GM13977 (cell line): ENCODE results near the gene NIPBL.
"Not testable (repeated sequence)": the region's sequence is repeated elsewhere in the genome, so short reads cannot be mapped to it uniquely, and the experiment has no call there.

Experiments
- DNase-seq: peaks from one replicate; pipeline ENCODE4 v3.0.0; 2012; ENCODE audit warnings: low spot score
- in situ Hi-C: fragments of 300-500 bp; cut with MboI; formaldehyde crosslinking; loops from one replicate; pipeline ENCODE4 v1.12.0; 2022; ENCODE audit warnings: low sequenced_read_pairs, low pct_unique_long_range_greater_than_20kb, mixed read lengths, inconsistent platforms; ENCODE audit not compliant: unreplicated experiment
- TF ChIP-seq, protein P1 (sequence below): IDR thresholded peaks from 2 replicates; pipeline ENCODE4 v1.5.1; 2012; ENCODE audit warnings: mild to moderate bottlenecking, control low read depth; ENCODE audit not compliant: insufficient read depth; ENCODE audit errors: extremely low read depth, missing control alignments

The NIPBL gene

DNA sequence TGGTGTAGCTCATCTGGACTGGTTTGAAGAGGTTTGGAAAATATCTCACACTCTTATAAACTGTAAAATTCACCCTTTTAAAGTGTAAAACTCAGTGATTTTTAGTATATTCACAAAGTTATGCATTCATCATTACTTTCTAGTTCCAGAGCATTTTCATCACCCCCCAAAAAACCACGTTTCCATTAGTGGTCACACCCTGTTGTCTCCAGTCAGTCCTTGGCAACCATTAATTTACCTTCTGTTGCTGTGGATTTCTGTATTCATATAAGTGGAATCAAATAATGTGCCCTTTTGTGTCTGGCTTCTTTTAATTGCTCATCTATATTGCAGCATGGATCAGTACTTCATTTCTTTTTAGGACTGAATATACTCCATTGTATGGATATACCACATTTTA, 18.4 kb downstream of the NIPBL start:
- no peak for DNase-seq
- in situ Hi-C loops: no loop called here
- TF ChIP-seq, protein P1, sequence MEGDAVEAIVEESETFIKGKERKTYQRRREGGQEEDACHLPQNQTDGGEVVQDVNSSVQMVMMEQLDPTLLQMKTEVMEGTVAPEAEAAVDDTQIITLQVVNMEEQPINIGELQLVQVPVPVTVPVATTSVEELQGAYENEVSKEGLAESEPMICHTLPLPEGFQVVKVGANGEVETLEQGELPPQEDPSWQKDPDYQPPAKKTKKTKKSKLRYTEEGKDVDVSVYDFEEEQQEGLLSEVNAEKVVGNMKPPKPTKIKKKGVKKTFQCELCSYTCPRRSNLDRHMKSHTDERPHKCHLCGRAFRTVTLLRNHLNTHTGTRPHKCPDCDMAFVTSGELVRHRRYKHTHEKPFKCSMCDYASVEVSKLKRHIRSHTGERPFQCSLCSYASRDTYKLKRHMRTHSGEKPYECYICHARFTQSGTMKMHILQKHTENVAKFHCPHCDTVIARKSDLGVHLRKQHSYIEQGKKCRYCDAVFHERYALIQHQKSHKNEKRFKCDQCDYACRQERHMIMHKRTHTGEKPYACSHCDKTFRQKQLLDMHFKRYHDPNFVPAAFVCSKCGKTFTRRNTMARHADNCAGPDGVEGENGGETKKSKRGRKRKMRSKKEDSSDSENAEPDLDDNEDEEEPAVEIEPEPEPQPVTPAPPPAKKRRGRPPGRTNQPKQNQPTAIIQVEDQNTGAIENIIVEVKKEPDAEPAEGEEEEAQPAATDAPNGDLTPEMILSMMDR: no peak

DNA sequence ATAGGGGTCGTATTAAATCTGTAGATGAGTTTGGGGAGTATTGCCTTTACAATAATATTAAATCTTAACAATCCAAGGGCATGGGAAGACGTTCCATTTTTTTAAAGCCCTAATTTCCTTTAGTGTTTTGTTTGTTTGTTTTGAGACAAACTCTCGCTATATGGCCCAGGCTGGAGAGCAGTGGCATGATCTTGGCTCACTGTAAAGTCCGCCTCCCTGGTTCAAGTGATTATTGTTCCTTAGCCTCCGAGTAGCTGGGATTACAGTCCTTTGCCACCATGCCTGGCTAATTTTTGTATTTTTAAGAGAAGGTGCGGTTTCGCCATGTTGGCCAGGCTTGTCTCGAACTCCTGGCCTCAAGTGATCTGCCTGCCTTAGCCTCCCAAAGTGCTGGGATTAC, 19.9 kb downstream of the NIPBL start:
- TF ChIP-seq, protein P1: no peak
- DNase-seq: no peak
- in situ Hi-C loops: no loop called here

DNA sequence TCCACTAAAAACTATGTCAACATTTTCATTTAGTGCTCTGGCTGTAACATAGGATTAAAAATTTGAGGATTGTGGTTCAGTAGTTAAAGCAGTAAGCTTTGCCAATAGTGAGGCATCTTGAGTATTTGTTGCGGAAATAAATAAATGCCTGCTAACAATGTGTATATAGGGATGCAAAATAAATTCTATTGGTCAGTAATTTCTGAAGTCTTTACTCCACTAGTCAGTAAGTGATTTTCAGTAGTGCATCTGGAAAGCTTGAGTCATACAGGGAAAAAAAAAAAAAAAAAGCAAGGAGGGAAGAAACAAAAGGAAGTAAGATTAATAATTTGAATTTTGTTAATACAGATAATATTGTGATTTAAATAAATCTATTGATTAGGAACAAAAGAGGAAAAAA, 21.0 kb downstream of the NIPBL start:
- no peak for DNase-seq
- in situ Hi-C loops: no loop called here
- TF ChIP-seq, protein P1: no peak

DNA sequence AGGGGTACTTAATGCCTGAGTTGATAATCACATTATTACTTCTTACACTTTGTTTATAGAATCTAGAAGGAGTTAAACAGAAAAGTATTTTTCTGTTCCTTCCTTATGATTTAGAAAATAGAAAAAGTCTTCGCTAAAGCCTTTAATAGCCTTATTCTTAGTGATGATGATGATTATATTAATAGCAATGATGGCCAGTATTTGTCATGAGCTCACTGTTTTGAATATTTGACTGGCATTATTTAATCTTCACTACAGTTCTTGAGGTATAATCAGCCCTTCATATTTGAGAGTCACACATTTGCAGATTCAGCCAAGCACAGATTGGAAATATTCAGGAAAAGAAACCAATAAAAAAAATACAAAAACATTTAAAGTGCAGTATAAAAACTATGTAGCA, 23.3 kb downstream of the NIPBL start:
- TF ChIP-seq, protein P1: no peak
- in situ Hi-C loops: no loop called here
- no peak for DNase-seq

DNA sequence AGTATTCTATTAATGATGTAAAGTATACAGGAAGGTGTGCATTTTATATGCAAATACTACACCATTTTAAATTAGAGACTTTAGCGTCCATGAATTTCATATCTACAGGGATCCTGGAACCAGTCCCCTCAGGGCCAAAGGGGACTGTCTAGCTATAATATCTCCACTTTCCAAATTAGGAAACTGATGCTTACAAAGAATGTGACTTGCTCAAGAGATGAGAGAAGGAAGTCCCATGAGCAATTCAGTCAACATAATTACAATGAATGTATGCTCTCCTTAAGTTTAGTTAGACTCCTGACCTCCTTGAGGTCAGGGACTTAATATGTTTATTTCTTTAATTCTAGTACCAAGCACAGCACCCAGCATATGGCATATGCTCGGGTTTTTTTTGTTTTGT, 23.7 kb downstream of the NIPBL start:
- no peak for DNase-seq
- TF ChIP-seq, protein P1: no peak
- in situ Hi-C loops: no loop called here

DNA sequence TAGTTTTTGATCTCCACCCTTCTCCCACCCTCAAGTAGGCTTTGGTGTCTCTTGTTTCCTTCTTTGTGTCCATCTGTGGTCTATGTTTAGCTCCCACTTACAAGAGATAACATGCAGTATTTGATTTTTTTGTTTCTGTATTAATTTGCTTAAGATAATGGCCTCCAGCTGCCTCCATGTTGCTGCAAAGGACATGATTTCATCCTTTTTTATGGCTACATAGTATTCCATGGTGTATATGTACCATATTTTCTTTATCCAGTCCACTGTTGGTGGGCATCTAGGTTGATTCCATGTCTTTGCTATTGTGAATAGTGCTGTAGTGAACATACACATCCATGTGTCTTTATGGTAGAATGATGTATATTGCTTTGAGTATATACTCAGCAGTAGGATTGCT, 24.5 kb downstream of the NIPBL start:
- DNase-seq, in situ Hi-C loops: not testable (repeated sequence)

DNA sequence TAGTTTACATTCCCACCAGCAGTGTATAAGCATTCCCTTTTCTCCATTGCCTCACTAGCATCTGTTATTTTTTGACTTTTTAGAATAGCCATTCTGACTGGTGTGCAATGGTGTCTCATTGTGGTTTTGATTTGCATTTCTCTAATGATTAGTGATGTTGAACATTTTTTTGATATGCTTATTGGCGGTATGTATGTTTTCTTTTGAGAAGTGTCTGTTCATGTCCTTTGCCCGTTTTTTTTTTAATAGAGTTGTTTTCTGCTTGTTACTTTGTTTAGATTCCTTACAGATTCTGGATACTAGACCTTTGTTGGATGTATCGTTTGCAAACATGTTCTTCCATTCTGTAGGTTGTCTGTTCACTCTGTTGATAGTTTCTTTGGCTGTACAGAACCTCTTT, 25.3 kb downstream of the NIPBL start:
- in situ Hi-C loops: no loop called here
- TF ChIP-seq, protein P1: no peak
- DNase-seq: no peak
